GM12878 (cell line): ENCODE measurements around the gene EGR1. TPM values are rescaled to one million over a fixed set of nuclear protein-coding genes. Genes with fewer than 3 reads are reported as not detected.

ENCODE experiments used
- ATAC-seq: fragments of 200-7000 bp; cut with Tn5 transposase; 3 replicates; pipeline ENCODE4 v1.9.1; 2020; ENCODE audit warnings: mild to moderate bottlenecking, moderate library complexity
- BruUV-seq: library from RNA; stranded (reverse); fragments of 400-500 nt; replicated peaks from 2 replicates; lab custom pipeline; 2021; lab: Mats Ljungman, UMichigan
- CTCF ChIA-PET: fragments of 300-600 bp; sonication (Branson Sonifier 250); formaldehyde crosslinking; extraction: SDS; loops from one replicate; lab custom pipeline; 2021; ENCODE audit warnings: inconsistent platforms; lab: Yijun Ruan, JAX
- POLR2A ChIA-PET: fragments of 350-600 bp; formaldehyde crosslinking; extraction: SDS; loops from one replicate; lab custom pipeline; 2021; ENCODE audit warnings: inconsistent platforms; lab: Charles Lee
- RAD21 ChIA-PET: fragments of 300-600 bp; sonication (Branson Sonifier 250); formaldehyde crosslinking; loops from one replicate; lab custom pipeline; 2023; ENCODE audit warnings: antibody characterized with exemption; ENCODE audit not compliant: unreplicated experiment; lab: Charles Lee
- SMC1A ChIA-PET: fragments of 300-600 bp; sonication (Branson Sonifier 250); formaldehyde crosslinking; loops from one replicate; lab custom pipeline; 2023; ENCODE audit not compliant: unreplicated experiment, uncharacterized antibody; lab: Charles Lee
- DNase-seq: peaks from one replicate; pipeline ENCODE4 v3.0.0-alpha.2; 2011; ENCODE audit warnings: low read depth, low spot score
- FAIRE-seq: peaks from 3 replicates; lab custom pipeline; 2011; peaks lifted over from hg19 to GRCh38; lab: Jason Lieb, UNC
- H2AFZ ChIP-seq: 2 replicates; pipeline ENCODE4 v1.6.0; 2011; ENCODE audit warnings: low read depth, low read length, control low read depth; ENCODE audit not compliant: control insufficient read depth
- H3K27ac ChIP-seq: 2 replicates; pipeline ENCODE4 v1.5.1; 2011; ENCODE audit warnings: control low read depth; ENCODE audit not compliant: control insufficient read depth, insufficient read depth
- H3K27me3 ChIP-seq, 2 experiments: replicated peaks in 1 of 2; 2 replicates each; pipeline versions ENCODE4 v1.6.0 to v1.6.1; 2011; ENCODE audit warnings: low read length in 1 of 2; ENCODE audit not compliant: control insufficient read depth in 2 of 2, insufficient read depth in 2 of 2
- H3K36me3 ChIP-seq, 2 experiments: 2 replicates each; pipeline ENCODE4 v1.5.1; 2011; ENCODE audit warnings: low read length in 1 of 2; ENCODE audit not compliant: control insufficient read depth in 2 of 2, insufficient read depth in 2 of 2
- H3K4me1 ChIP-seq: 2 replicates; pipeline ENCODE4 v1.6.1; 2011; ENCODE audit warnings: mild to moderate bottlenecking, low read length, moderate library complexity, mixed read lengths; ENCODE audit not compliant: control insufficient read depth, insufficient read depth
- H3K4me2 ChIP-seq: 2 replicates; pipeline ENCODE4 v1.6.0; 2011; ENCODE audit warnings: control low read depth; ENCODE audit not compliant: control insufficient read depth, insufficient read depth
- H3K4me3 ChIP-seq: fragments of 200-600 bp; sonication (generic); 2 replicates; pipeline ENCODE4 v1.5.1; 2016
- H3K79me2 ChIP-seq: 2 replicates; pipeline ENCODE4 v1.6.0; 2011; ENCODE audit warnings: low read length; ENCODE audit not compliant: control insufficient read depth, insufficient read depth
- H3K9ac ChIP-seq: 2 replicates; pipeline ENCODE4 v1.8.0; 2011; ENCODE audit warnings: low read length, control low read depth, mixed read lengths; ENCODE audit not compliant: control insufficient read depth, insufficient read depth
- H3K9me3 ChIP-seq: replicated peaks from 3 replicates; pipeline ENCODE4 v1.5.1; 2011; ENCODE audit warnings: mild to moderate bottlenecking, low read length; ENCODE audit not compliant: control insufficient read depth, insufficient read depth
- H4K20me1 ChIP-seq: 2 replicates; pipeline ENCODE4 v1.6.0; 2011; ENCODE audit not compliant: control insufficient read depth, insufficient read depth
- EED ChIP-seq: sonication (generic); IDR thresholded peaks from 2 replicates; pipeline ENCODE4 v1.6.1; 2016; ENCODE audit warnings: antibody characterized with exemption, low read depth
- KLF5 ChIP-seq: fragments of 450-650 bp; IDR thresholded peaks from 2 replicates; pipeline ENCODE4 v1.6.1; 2014; ENCODE audit warnings: mild to moderate bottlenecking; ENCODE audit not compliant: partially characterized antibody
- MTA3 ChIP-seq: IDR thresholded peaks from 2 replicates; pipeline ENCODE4 v1.6.1; 2012; ENCODE audit warnings: low read length, inconsistent platforms, borderline replicate concordance
- MYC ChIP-seq: IDR thresholded peaks from 2 replicates; pipeline ENCODE4 v1.6.1; 2011; ENCODE audit warnings: mild to moderate bottlenecking, low read length, moderate library complexity, inconsistent platforms; ENCODE audit not compliant: insufficient read depth, insufficient replicate concordance, insufficient read length, severe bottlenecking
- NFYB ChIP-seq: IDR thresholded peaks from 2 replicates; pipeline ENCODE4 v1.6.1; 2011; ENCODE audit warnings: low read depth, mild to moderate bottlenecking, low read length, improper control_type of control experiment, moderate library complexity; ENCODE audit not compliant: insufficient read depth
- POU2F2 ChIP-seq: IDR thresholded peaks from 3 replicates; pipeline ENCODE4 v1.6.1; 2011; ENCODE audit warnings: low read depth, mild to moderate bottlenecking, low read length, borderline replicate concordance
- RCOR1 ChIP-seq: conservative IDR thresholded peaks from 2 replicates; pipeline ENCODE4 v1.6.1; 2012; ENCODE audit warnings: low read depth, low read length, improper control_type of control experiment
- YBX1 ChIP-seq: fragments of 450-650 bp; IDR thresholded peaks from 2 replicates; pipeline ENCODE4 v1.6.1; 2016; ENCODE audit warnings: antibody characterized with exemption
- WGBS: methylation state at CpG from one replicate; pipeline ENCODE4 v1.1.6; 2016; ENCODE audit warnings: low lambda C conversion rate; ENCODE audit not compliant: insufficient replicate concordance, insufficient coverage; ENCODE audit errors: missing lambda C conversion rate; 5-methylcytosine and 5-hydroxymethylcytosine counted together
- in situ Hi-C: fragments of 300-500 bp; cut with MboI; formaldehyde crosslinking; loops from 9 replicates; pipeline ENCODE4 v1.14.3; 2018; ENCODE audit warnings: mixed read lengths
- intact Hi-C: fragments of 100-400 bp; cut with micrococcal nuclease; formaldehyde crosslinking; loops from one replicate; pipeline ENCODE4 v1.14.2; 2022; ENCODE audit not compliant: unreplicated experiment
- polyA plus RNA-seq, 11 experiments: library from polyadenylated mRNA; depleted of rRNA in 4 of 11; unstranded in 6 of 11; stranded (reverse) in 5 of 11; fragments of >200 nt; fragmentation: Nextera tagmentation in 4 of 11; fragmentation: Illumina TruSeq in 1 of 11; extraction: Ambion mirVana in 4 of 11; extraction: Trizol in 1 of 11; gene quantifications; 1 replicate in 1 of 11; 2 replicates in 10 of 11; pipeline versions ENCODE4 v1.2.1 to v1.2.3, GENCODE V29; 2011 to 2016; ENCODE audit warnings: inconsistent platforms in 2 of 11, missing spikeins in 2 of 11, low read depth in 1 of 11
- total RNA-seq, 4 experiments: library from RNA; depleted of rRNA in 3 of 4; stranded (reverse); fragments of >200 nt in 3 of 4; fragmentation: Illumina TruSeq in 1 of 4; extraction: Trizol in 1 of 4; gene quantifications; 2 replicates each; pipeline versions ENCODE4 v1.2.1 to v1.2.3, GENCODE V29; 2013 to 2021

The EGR1 gene
- total and polyA plus RNA-seq, 10 of the 15 experiments (the other 5 are each of a cell fraction or from before 2014, with no cell fraction given) = 0.89 to 7.3 (median 2.5) TPM

DNA sequence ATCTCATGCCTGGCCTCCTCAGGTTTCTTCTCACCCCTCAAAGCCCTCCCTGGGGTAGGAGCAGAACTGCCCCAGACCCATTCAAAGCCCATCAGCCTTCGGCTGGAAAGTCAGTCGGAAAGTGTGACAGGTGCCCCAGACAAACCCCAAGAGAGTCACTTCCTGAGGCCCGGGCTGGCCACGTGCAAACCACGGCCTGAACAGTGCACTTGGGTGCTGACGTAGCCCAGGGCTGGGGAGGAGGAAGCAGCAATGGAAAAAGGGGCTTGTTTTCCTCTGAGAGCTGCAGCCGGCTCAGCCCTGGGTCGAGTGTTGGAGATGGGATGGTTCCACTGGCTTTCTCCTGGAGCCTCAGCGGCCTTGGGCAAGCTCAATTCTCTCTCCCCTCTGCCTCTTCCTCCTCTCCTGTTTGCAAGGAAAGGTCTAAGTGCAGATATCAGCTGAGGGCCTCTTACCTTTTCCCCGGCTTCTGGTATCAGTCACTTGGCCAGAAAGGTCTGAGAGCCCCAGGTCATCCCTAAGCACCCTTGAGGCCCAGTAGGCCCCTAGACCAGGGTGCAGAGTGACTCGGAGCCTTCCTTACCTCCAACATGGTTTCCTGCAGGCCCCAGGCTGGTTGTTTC lies 5.9 kb upstream of the EGR1 start (continued):
- TF ChIP-seq YBX1 (no peak), NFYB (no peak)

DNA sequence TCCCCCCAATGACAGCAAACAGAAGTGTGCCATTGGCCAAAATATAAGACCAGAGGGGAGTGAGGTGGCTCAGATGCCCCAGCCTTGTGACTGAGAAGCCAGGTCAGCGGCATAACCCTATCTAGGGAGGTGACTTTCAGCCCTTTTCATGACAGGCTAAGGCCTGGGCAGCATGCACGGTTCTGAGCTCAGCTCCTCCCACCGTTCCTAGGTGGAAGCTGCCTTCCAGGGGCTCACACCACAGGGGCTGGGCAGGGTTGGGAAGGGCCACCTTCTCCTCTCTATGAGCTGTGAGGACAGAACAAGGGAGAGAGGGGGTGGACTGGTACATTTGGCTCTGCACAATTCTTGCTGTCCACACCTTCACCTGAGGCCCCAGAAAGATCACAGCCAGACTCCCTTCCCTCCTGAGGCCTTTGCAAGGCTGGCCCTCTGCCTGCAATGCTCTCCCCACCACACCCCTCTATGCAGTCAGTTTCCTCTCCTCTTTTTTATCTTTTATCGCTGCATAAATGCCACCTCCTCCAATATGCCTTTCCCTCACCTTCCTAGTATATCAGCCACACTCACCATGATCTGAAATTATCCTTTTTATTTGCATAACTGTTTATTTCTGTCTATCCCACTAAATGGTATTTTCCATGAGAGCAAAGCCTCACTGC lies 5.1 kb upstream of the EGR1 start:
- TF ChIP-seq KLF5 = no peak
- no peak for TF ChIP-seq EED
- no peak for TF ChIP-seq RCOR1
- no peak for TF ChIP-seq MYC
- no peak for TF ChIP-seq MTA3
- no peak for TF ChIP-seq POU2F2
- Histone ChIP-seq H3K79me2 (no peaks in the 10 kb centered on the region), H3K4me3 (no peak overlapping the region), H2AFZ (no peak overlapping the region), H3K27me3 (no peaks in the 10 kb centered on the region; a peak in 1 of 4 replicates), H3K36me3 (no peaks in the 10 kb centered on the region), H3K9me3 (no peaks in the 10 kb centered on the region), H4K20me1 (no peaks in the 10 kb centered on the region), H3K4me1 (peaks cover 14% of the 10 kb centered on the region), H3K9ac (no peak overlapping the region), H3K27ac (no peak overlapping the region), H3K4me2 (no peak overlapping the region)
- SMC1A ChIA-PET = interaction anchor here (0.9 to 1.4 kb wide), 2 partner anchors 11 to 44 kb away, joined by 3 to 6 read pairs; no protein-coding TSS in a partner anchor
- in situ Hi-C loops (no loop called here), intact Hi-C loops (loop anchor here (10.0 kb wide), 2 partner anchors 705 to 805 kb away; partner anchors contain the start of gene HNRNPA0)
- CTCF ChIA-PET = interaction anchor here (6.1 to 9.2 kb wide), 2 partner anchors 10 to 43 kb away, joined by 38 to 71 read pairs; no protein-coding TSS in a partner anchor
- 81% methylated on average over 4 of the region's 4 CpGs for WGBS
- RAD21 ChIA-PET = no interaction called here
- POLR2A ChIA-PET = interaction anchor here (1.5 kb wide), 1 partner anchor 84 kb away, joined by 5 read pairs; no protein-coding TSS in a partner anchor
- no peak for ATAC-seq
- no peak for FAIRE-seq
- no peak for DNase-seq
- BruUV-seq = no TSS peak
